H9 (cell line): ENCODE data around the gene ARPC5L. TPM values are rescaled to one million over a fixed set of nuclear protein-coding genes. Genes with fewer than 3 reads are reported as not detected.
A peak's percentile ranks its signal among the peaks of the same experiment; 100 is the strongest.

Source experiments
- DNase-seq: peaks from one replicate; pipeline ENCODE4 v3.0.0-alpha.2; 2017
- H2AFZ ChIP-seq: one replicate; pipeline ENCODE4 v1.6.1; 2013; ENCODE audit warnings: mild to moderate bottlenecking, low read length, control low read depth, moderate library complexity
- H2AK5ac ChIP-seq: 2 replicates; pipeline ENCODE4 v1.6.1; 2013; ENCODE audit warnings: low read length, control low read depth, mixed read lengths; ENCODE audit not compliant: insufficient read length
- H2BK120ac ChIP-seq: one replicate; pipeline ENCODE4 v1.6.1; 2013; ENCODE audit warnings: low read depth, mild to moderate bottlenecking, low read length, control low read depth, inconsistent platforms; ENCODE audit not compliant: poor library complexity, severe bottlenecking
- H2BK12ac ChIP-seq: 2 replicates; pipeline ENCODE4 v1.6.1; 2013; ENCODE audit warnings: low read length, control low read depth, mixed read lengths, low read depth; ENCODE audit not compliant: insufficient read length
- H2BK15ac ChIP-seq: 2 replicates; pipeline ENCODE4 v1.6.1; 2013; ENCODE audit warnings: low read depth, low read length, control low read depth
- H2BK20ac ChIP-seq: one replicate; pipeline ENCODE4 v1.6.1; 2013; ENCODE audit warnings: low read depth, mild to moderate bottlenecking, low read length, control low read depth, inconsistent platforms; ENCODE audit not compliant: poor library complexity, severe bottlenecking
- H2BK5ac ChIP-seq: 2 replicates; pipeline ENCODE4 v1.6.1; 2013; ENCODE audit warnings: low read length, control low read depth, mixed read lengths; ENCODE audit not compliant: insufficient read length
- H3K14ac ChIP-seq: 2 replicates; pipeline ENCODE4 v1.6.1; 2013; ENCODE audit warnings: low read length, control low read depth; ENCODE audit not compliant: insufficient read depth
- H3K18ac ChIP-seq: 2 replicates; pipeline ENCODE4 v1.6.1; 2013; ENCODE audit warnings: low read depth, mild to moderate bottlenecking, mixed read lengths, low read length, control low read depth; ENCODE audit not compliant: insufficient read length
- H3K23ac ChIP-seq: 2 replicates; pipeline ENCODE4 v1.6.1; 2013; ENCODE audit warnings: low read length, control low read depth, mixed read lengths, low read depth; ENCODE audit not compliant: insufficient read length
- H3K23me2 ChIP-seq: 2 replicates; pipeline ENCODE4 v1.6.1; 2013; ENCODE audit warnings: low read depth, mild to moderate bottlenecking, mixed read lengths, low read length, control low read depth; ENCODE audit not compliant: insufficient read length, poor library complexity, severe bottlenecking
- H3K27ac ChIP-seq: 2 replicates; pipeline ENCODE4 v1.5.1; 2013; ENCODE audit warnings: low read length, control low read depth, mixed read lengths, low read depth; ENCODE audit not compliant: insufficient read length
- H3K27me3 ChIP-seq: 2 replicates; pipeline ENCODE4 v1.6.1; 2013; ENCODE audit warnings: low read length, control low read depth, inconsistent platforms; ENCODE audit not compliant: insufficient read depth
- H3K4ac ChIP-seq: 2 replicates; pipeline ENCODE4 v1.6.1; 2013; ENCODE audit warnings: low read depth, mild to moderate bottlenecking, control low read depth, inconsistent platforms, low read length, moderate library complexity
- H3K4me1 ChIP-seq: 2 replicates; pipeline ENCODE4 v1.6.1; 2013; ENCODE audit warnings: low read length, control low read depth, inconsistent platforms; ENCODE audit not compliant: insufficient read depth
- H3K4me2 ChIP-seq: 2 replicates; pipeline ENCODE4 v1.6.1; 2013; ENCODE audit warnings: low read length, control low read depth, mixed read lengths; ENCODE audit not compliant: insufficient read length, insufficient read depth
- H3K56ac ChIP-seq: 2 replicates; pipeline ENCODE4 v1.6.1; 2013; ENCODE audit warnings: low read depth, mild to moderate bottlenecking, mixed read lengths, low read length, control low read depth; ENCODE audit not compliant: insufficient read length
- H3K79me1 ChIP-seq: 2 replicates; pipeline ENCODE4 v1.6.1; 2013; ENCODE audit warnings: low read depth, mild to moderate bottlenecking, moderate library complexity, low read length, control low read depth, inconsistent platforms; ENCODE audit not compliant: insufficient read depth, poor library complexity, severe bottlenecking
- H3K79me2 ChIP-seq: 2 replicates; pipeline ENCODE4 v1.6.1; 2013; ENCODE audit warnings: low read length, control low read depth, inconsistent platforms; ENCODE audit not compliant: insufficient read depth
- H3K9ac ChIP-seq: 2 replicates; pipeline ENCODE4 v1.6.1; 2013; ENCODE audit warnings: low read length, control low read depth, mixed read lengths; ENCODE audit not compliant: insufficient read length; ENCODE audit errors: extremely low read depth
- H3K9me3 ChIP-seq: one replicate; pipeline ENCODE4 v1.6.1; 2013; ENCODE audit warnings: low read depth, low read length, inconsistent platforms; ENCODE audit not compliant: control insufficient read depth
- H3T11ph ChIP-seq: one replicate; pipeline ENCODE4 v1.6.1; 2013; ENCODE audit warnings: mild to moderate bottlenecking, low read length, control low read depth, inconsistent platforms
- H4K20me1 ChIP-seq: one replicate; pipeline ENCODE4 v1.6.1; 2013; ENCODE audit not compliant: control insufficient read depth, insufficient read length, insufficient read depth
- H4K5ac ChIP-seq: 2 replicates; pipeline ENCODE4 v1.6.1; 2013; ENCODE audit warnings: low read depth, mild to moderate bottlenecking, mixed read lengths, low read length, control low read depth; ENCODE audit not compliant: insufficient read length
- H4K8ac ChIP-seq: replicated peaks from 2 replicates; pipeline ENCODE4 v1.6.1; 2013; ENCODE audit warnings: low read length, control low read depth, mixed read lengths, low read depth; ENCODE audit not compliant: insufficient read length
- H4K91ac ChIP-seq: 2 replicates; pipeline ENCODE4 v1.6.1; 2013; ENCODE audit warnings: low read depth, mild to moderate bottlenecking, moderate library complexity, mixed read lengths, low read length, control low read depth; ENCODE audit not compliant: insufficient read length
- H3K27ac Mint-ChIP-seq, 3 experiments: 2 replicates in 2 of 3; 3 replicates in 1 of 3; pipeline ENCODE4 v1.8.0; 2020 to 2021; ENCODE audit warnings: mixed read lengths in 3 of 3, mild to moderate bottlenecking in 1 of 3, moderate library complexity in 1 of 3
- H3K27me3 Mint-ChIP-seq: 2 replicates; pipeline ENCODE4 v1.8.0; 2021; ENCODE audit warnings: low read depth, mild to moderate bottlenecking, moderate library complexity, mixed read lengths
- H3K36me3 Mint-ChIP-seq, 3 experiments: 2 replicates in 2 of 3; 3 replicates in 1 of 3; pipeline ENCODE4 v1.8.0; 2020 to 2021; ENCODE audit warnings: low read depth in 3 of 3, mixed read lengths in 3 of 3; ENCODE audit not compliant: insufficient read depth in 1 of 3
- H3K4me1 Mint-ChIP-seq, 2 experiments: 2 replicates each; pipeline ENCODE4 v1.8.0; 2020; ENCODE audit warnings: mixed read lengths in 2 of 2
- H3K4me3 Mint-ChIP-seq, 2 experiments: 2 replicates in 1 of 2; 3 replicates in 1 of 2; pipeline ENCODE4 v1.8.0; 2020 to 2021; ENCODE audit warnings: mild to moderate bottlenecking in 2 of 2, mixed read lengths in 2 of 2, moderate library complexity in 1 of 2
- H3K9me3 Mint-ChIP-seq, 2 experiments: 2 replicates in 1 of 2; 3 replicates in 1 of 2; pipeline ENCODE4 v1.8.0; 2020; ENCODE audit warnings: mild to moderate bottlenecking in 2 of 2, mixed read lengths in 2 of 2, moderate library complexity in 1 of 2
- CTCF ChIP-seq: fragments of 200-600 bp; sonication (generic); conservative IDR thresholded peaks from 3 replicates; pipeline ENCODE4 v1.8.0; 2021; ENCODE audit warnings: antibody characterized with exemption, mild to moderate bottlenecking
- WGBS: extraction: QIAGEN DNeasy Blood & Tissue Kit; methylation state at CpG from one replicate; pipeline ENCODE4 v1.1.7; 2013; ENCODE audit warnings: missing lambda C conversion rate, low lambda C conversion rate, mixed read lengths; ENCODE audit not compliant: insufficient read length; ENCODE audit errors: extremely low coverage; 5-methylcytosine and 5-hydroxymethylcytosine counted together
- total RNA-seq: library from RNA; stranded (reverse); gene quantifications from 2 replicates; pipeline ENCODE4 v1.2.1, GENCODE V29; 2021

Gene ARPC5L
- total RNA-seq, 1 experiment from 2014 or later = 67.7 TPM

GRCh38 chr9:124868511-124869465, 6.9 kb downstream of the ARPC5L start:
- Histone ChIP-seq H3K14ac (peak overlapping the region; percentile 96), H3K4me1 (peaks cover 6% of the 10 kb centered on the region), H2BK15ac (no peak overlapping the region), H2AFZ (no peak overlapping the region), H3K27ac (peak overlapping the region; percentile 60), H3K79me1 (peaks cover 5% of the 10 kb centered on the region), H3K23ac (no peak overlapping the region), H3K4ac (no peak overlapping the region), H4K20me1 (no peaks in the 10 kb centered on the region), H2BK20ac (no peak overlapping the region), H2AK5ac (no peak overlapping the region), H3K9me3 (no peaks in the 10 kb centered on the region), H3K27me3 (no peaks in the 10 kb centered on the region), H3T11ph (no peak overlapping the region), H3K18ac (peak overlapping the region; percentile 77), H3K4me2 (peak overlapping the region; percentile 93), H2BK12ac (no peak overlapping the region), H4K5ac (no peak overlapping the region), H2BK5ac (no peak overlapping the region), H2BK120ac (no peak overlapping the region), H3K79me2 (peaks cover 27% of the 10 kb centered on the region; the same call in 1 of the 2 replicates), H4K8ac (no peak overlapping the region), H3K9ac (peak overlapping the region; percentile 91), H3K23me2 (peaks cover 8% of the 10 kb centered on the region), H4K91ac (no peak overlapping the region), H3K56ac (no peak overlapping the region)
- peak; percentile 36; the same call in 2 of the 3 replicates for TF ChIP-seq CTCF
- H3K9me3 Mint-ChIP-seq = no peaks in the 10 kb centered on the region; a peak in 1 of 5 replicates
- H3K36me3 Mint-ChIP-seq = peaks cover 16 to 30% (median 21%) of the 10 kb centered on the region in 3 experiments
- DNase-seq = peak; percentile 84
- H3K27ac Mint-ChIP-seq = peak overlapping the region; percentile 91 to 97 (median 93)
- peaks cover 36 to 44% of the 10 kb centered on the region in 2 experiments for H3K4me1 Mint-ChIP-seq
- peak overlapping the region; percentile 87 to 95 for H3K4me3 Mint-ChIP-seq
- H3K27me3 Mint-ChIP-seq = no peaks in the 10 kb centered on the region
- no CpG with 5 or more reads among the region's 101 CpGs for WGBS
